ENCODE results near the gene DMRT3.

Gene DMRT3

DNA sequence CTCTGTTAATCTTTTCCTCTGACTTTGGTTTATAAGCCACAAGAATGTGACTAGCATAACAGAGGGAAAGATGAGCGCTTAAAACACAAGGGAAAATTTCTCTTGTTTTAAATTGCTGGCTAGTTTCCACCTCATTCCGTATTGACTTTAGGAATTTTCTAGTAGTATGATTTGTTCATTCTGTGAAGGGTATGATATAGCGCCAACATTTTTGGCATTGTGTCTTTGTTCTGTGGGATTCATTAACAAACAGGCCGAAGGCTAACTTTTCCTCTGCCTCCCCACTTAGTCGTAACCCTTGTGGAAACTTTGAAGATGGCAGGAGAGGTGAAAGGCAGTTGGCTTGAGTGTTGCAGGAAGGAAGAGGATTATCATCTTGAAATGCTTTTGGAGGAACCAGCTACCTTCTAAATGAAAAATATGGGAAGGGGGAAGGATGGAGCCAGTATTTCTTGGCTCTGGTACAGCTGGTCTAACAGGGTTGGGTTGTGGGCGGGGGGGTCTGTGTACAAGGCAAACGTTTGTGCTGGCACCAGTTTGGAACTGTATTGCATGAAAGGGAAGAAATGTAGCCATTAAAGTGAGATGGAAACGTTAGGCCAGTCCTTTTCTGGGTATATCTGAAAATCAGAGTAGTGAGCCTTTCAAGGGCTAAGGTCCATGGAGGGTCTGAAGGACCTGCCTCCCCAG, 52.2 kb downstream of the DMRT3 start:
- peaks cover 47% of the 10 kb centered on the region for H3K27me3 Mint-ChIP-seq
- no peaks in the 10 kb centered on the region for H3K9me3 Mint-ChIP-seq
- H3K4me3 Mint-ChIP-seq = no peak overlapping the region
- DNase-seq = no peak
- H3K4me1 Mint-ChIP-seq = no peaks in the 10 kb centered on the region
- no peaks in the 10 kb centered on the region for H3K36me3 Mint-ChIP-seq
- H3K27ac Mint-ChIP-seq = no peak overlapping the region
- CTCF ChIA-PET = interaction anchor here (1.5 kb wide), 1 partner anchor 19 kb away, joined by 7 read pairs; no protein-coding TSS in a partner anchor

DNA sequence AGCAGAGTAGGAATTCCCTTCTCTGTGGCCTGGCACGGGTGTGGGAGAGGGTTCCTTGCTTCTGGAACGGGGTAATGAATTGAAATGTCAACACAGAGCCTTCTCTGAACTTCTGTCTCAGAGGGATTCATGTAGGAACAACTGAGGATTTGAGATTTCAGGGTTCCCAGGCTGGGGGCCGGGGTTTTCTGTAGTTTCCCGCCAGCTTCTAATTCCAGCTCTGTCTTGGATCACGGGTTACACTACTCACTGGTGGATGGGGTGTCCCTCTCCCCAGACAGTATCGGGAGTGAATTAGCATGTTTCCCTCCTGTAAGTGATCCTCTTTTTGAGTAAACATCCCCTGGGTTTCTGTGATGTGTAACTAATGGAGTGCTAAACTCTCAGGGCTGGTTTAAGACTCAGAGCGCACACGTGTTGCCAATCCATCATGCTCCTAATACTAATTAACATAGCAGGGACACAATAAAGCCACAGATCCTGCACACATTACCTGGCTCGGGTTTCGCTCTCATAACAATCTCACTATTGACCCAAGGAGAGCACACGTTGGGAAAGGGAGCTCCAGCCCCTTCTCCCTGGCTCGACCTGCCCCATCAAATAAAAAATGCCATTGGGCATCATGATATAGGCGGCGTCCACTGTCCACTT, 55.6 kb downstream of the DMRT3 start:
- H3K4me1 Mint-ChIP-seq = no peaks in the 10 kb centered on the region
- peaks cover 44% of the 10 kb centered on the region for H3K27me3 Mint-ChIP-seq
- H3K9me3 Mint-ChIP-seq = no peaks in the 10 kb centered on the region
- H3K36me3 Mint-ChIP-seq = no peaks in the 10 kb centered on the region
- no peak for DNase-seq
- CTCF ChIA-PET = no interaction called here
- no peak overlapping the region for H3K4me3 Mint-ChIP-seq
- H3K27ac Mint-ChIP-seq = no peak overlapping the region

DNA sequence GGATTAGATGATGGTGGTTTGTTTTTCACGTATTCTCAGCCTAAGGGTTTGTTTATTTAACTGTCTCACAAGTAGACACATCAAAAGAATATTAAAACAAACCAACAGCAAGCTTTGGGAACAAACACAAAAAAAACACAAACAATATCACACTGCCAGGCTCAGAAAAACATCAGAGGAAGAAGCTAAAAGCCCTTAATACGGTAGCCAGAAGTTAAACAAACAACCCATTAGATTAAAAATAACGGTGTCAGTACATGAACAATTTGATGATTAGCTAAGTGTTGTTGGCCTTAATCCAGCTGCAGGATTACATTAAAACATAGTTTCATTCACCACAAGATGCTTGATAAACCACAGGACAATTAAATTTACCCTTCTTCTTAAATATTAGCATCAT, 57.8 kb downstream of the DMRT3 start:
- H3K27ac Mint-ChIP-seq = no peak overlapping the region
- H3K4me3 Mint-ChIP-seq = no peak overlapping the region
- no peaks in the 10 kb centered on the region for H3K36me3 Mint-ChIP-seq
- CTCF ChIA-PET = no interaction called here
- peaks cover 47% of the 10 kb centered on the region for H3K27me3 Mint-ChIP-seq
- H3K9me3 Mint-ChIP-seq = no peaks in the 10 kb centered on the region
- DNase-seq = no peak
- H3K4me1 Mint-ChIP-seq = no peaks in the 10 kb centered on the region

DNA sequence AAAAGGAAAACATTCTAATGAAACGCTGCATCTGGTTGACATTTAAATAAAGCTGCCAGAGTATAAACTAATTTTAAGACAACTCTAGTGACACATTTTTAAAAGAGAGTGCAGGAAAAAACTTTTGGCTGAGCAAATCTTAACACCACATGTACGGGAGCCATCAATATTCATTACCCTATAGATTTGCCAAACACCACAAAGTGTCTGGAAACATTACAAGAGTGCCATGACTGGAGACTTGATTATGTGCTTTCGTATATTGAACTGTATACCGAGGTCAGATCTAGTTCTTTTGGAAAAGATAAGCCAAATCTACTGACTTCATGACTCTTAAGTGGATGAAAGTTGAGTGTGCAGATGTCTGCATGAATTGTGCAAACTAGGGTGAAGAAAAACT, 63.1 kb downstream of the DMRT3 start:
- H3K4me3 Mint-ChIP-seq = no peak overlapping the region
- no peaks in the 10 kb centered on the region for H3K9me3 Mint-ChIP-seq
- H3K27me3 Mint-ChIP-seq = peaks cover 67% of the 10 kb centered on the region
- no peak overlapping the region for H3K27ac Mint-ChIP-seq
- H3K4me1 Mint-ChIP-seq = peaks cover 7% of the 10 kb centered on the region
- CTCF ChIA-PET = no interaction called here
- DNase-seq = no peak
- H3K36me3 Mint-ChIP-seq = peaks cover 2% of the 10 kb centered on the region
